Measurements from ENCODE around the gene FAM217A.

- no peak for TF ChIP-seq POLR2A (IDR thresholded peaks at IDR 0.05)
- TF ChIP-seq CTCF (IDR thresholded peaks at IDR 0.05): no peak
Measured at GRCh38 chr6:4023240-4023639, 55.7 kb downstream of the FAM217A start.

Measured in adrenal gland (tissue), 5 donors.